ENCODE measurements around the gene LSM3.

- TF ChIP-seq CTCF (IDR thresholded peaks at IDR 0.05) (peak; percentile 45), TCF7L2 (IDR thresholded peaks at IDR 0.05; ENCODE audit: low read depth, low read length) (no peak), POLR2AphosphoS5 (IDR thresholded peaks at IDR 0.05; ENCODE audit: low read depth, low read length) (no peak), SIN3A (IDR thresholded peaks at IDR 0.05; ENCODE audit: borderline replicate concordance, insufficient read depth, low read depth, low read length) (no peak)
Observed at GRCh38 chr3:14148041-14148985, 30.3 kb upstream of the LSM3 start.
